ENCODE results near the gene CEACAM3.

- TF ChIP-seq POLR2A (IDR thresholded peaks at IDR 0.05; ENCODE audit: low read depth, low read length) = no peak
- TF ChIP-seq SPI1 (IDR thresholded peaks at IDR 0.05; ENCODE audit: low read depth, low read length) = no peak
- no peak for TF ChIP-seq POLR2AphosphoS5 (IDR thresholded peaks at IDR 0.05; ENCODE audit: low read depth, low read length)
- no peak for TF ChIP-seq TAF1 (IDR thresholded peaks at IDR 0.05; ENCODE audit: low read depth, low read length)
These were observed 24.8 kb downstream of the CEACAM3 start for GRCh38 chr19:41821003-41821735.
